Mesenchymal stem cell (in vitro differentiated cells and primary cell): Measurements from ENCODE around the gene FRMPD1.

Source experiments
- DNase-seq: peaks from one replicate; pipeline ENCODE4 v3.0.0-alpha.2; 2013
- H2AFZ ChIP-seq: one replicate; pipeline ENCODE4 v1.6.1; 2013; ENCODE audit warnings: low read depth, mild to moderate bottlenecking, control low read depth, inconsistent platforms, low read length, moderate library complexity
- H2AK5ac ChIP-seq: 2 replicates; pipeline ENCODE4 v1.6.1; 2013; ENCODE audit warnings: low read length, moderate library complexity, mild to moderate bottlenecking, inconsistent platforms; ENCODE audit not compliant: severe bottlenecking
- H2BK120ac ChIP-seq: one replicate; pipeline ENCODE4 v1.6.1; 2013; ENCODE audit warnings: low read depth, mild to moderate bottlenecking, inconsistent platforms, low read length, moderate library complexity
- H2BK12ac ChIP-seq, 2 experiments: one replicate each; pipeline ENCODE4 v1.6.1; 2013; ENCODE audit warnings: inconsistent platforms in 2 of 2, low read length in 2 of 2, mild to moderate bottlenecking in 2 of 2, moderate library complexity in 2 of 2, control low read depth in 1 of 2
- H2BK15ac ChIP-seq: one replicate; pipeline ENCODE4 v1.6.1; 2013; ENCODE audit warnings: mild to moderate bottlenecking, low read depth, inconsistent platforms; ENCODE audit not compliant: poor library complexity, severe bottlenecking
- H2BK5ac ChIP-seq: 2 replicates; pipeline ENCODE4 v1.6.1; 2013; ENCODE audit warnings: low read depth, mild to moderate bottlenecking, low read length, control low read depth, inconsistent platforms; ENCODE audit not compliant: poor library complexity, severe bottlenecking
- H3K14ac ChIP-seq, 2 experiments: one replicate each; pipeline ENCODE4 v1.6.1; 2013; ENCODE audit warnings: inconsistent platforms in 2 of 2, low read length in 2 of 2, control low read depth in 1 of 2, mild to moderate bottlenecking in 1 of 2, moderate library complexity in 1 of 2
- H3K18ac ChIP-seq, 2 experiments: one replicate each; pipeline ENCODE4 v1.6.1; 2013; ENCODE audit warnings: inconsistent platforms in 2 of 2, low read length in 2 of 2, control low read depth in 1 of 2, low read depth in 1 of 2, mild to moderate bottlenecking in 1 of 2
- H3K23ac ChIP-seq, 2 experiments: one replicate each; pipeline ENCODE4 v1.6.1; 2013; ENCODE audit warnings: inconsistent platforms in 2 of 2, low read length in 2 of 2, mild to moderate bottlenecking in 2 of 2, moderate library complexity in 2 of 2, control low read depth in 1 of 2
- H3K27ac ChIP-seq: 2 replicates; pipeline ENCODE4 v1.5.1; 2013; ENCODE audit warnings: mild to moderate bottlenecking, moderate library complexity, low read length, control low read depth, inconsistent platforms; ENCODE audit not compliant: poor library complexity, severe bottlenecking
- H3K27me3 ChIP-seq, 2 experiments: 2 replicates each; pipeline versions ENCODE4 v1.6.1 to v1.7.0; 2013; ENCODE audit warnings: low read length in 2 of 2, mild to moderate bottlenecking in 2 of 2, moderate library complexity in 2 of 2, control low read depth in 1 of 2, inconsistent platforms in 1 of 2; ENCODE audit not compliant: control insufficient read depth in 1 of 2, insufficient read depth in 1 of 2
- H3K36me3 ChIP-seq, 2 experiments: 2 replicates each; pipeline versions ENCODE4 v1.6.1 to v1.7.0; 2013; ENCODE audit warnings: low read length in 2 of 2, control low read depth in 1 of 2, inconsistent platforms in 1 of 2, low read depth in 1 of 2, mild to moderate bottlenecking in 1 of 2; ENCODE audit not compliant: insufficient read depth in 2 of 2, control insufficient read depth in 1 of 2
- H3K4ac ChIP-seq, 2 experiments: one replicate each; pipeline ENCODE4 v1.6.1; 2013; ENCODE audit warnings: inconsistent platforms in 2 of 2, low read length in 2 of 2, mild to moderate bottlenecking in 2 of 2, moderate library complexity in 2 of 2, control low read depth in 1 of 2, low read depth in 1 of 2
- H3K4me1 ChIP-seq: 2 replicates; pipeline ENCODE4 v1.6.1; 2013; ENCODE audit warnings: low read depth, low read length, control low read depth; ENCODE audit not compliant: control insufficient read depth, insufficient read depth
- H3K4me2 ChIP-seq: 2 replicates; pipeline ENCODE4 v1.6.1; 2013; ENCODE audit warnings: low read length, mild to moderate bottlenecking, inconsistent platforms; ENCODE audit not compliant: poor library complexity, severe bottlenecking
- H3K4me3 ChIP-seq, 2 experiments: 2 replicates each; pipeline versions ENCODE4 v1.5.1 to v1.7.0; 2013; ENCODE audit warnings: low read length in 2 of 2, mild to moderate bottlenecking in 2 of 2, control low read depth in 1 of 2, low read depth in 1 of 2; ENCODE audit not compliant: insufficient read depth in 1 of 2
- H3K79me1 ChIP-seq: replicated peaks from 2 replicates; pipeline ENCODE4 v1.6.1; 2013; ENCODE audit warnings: mild to moderate bottlenecking, control low read depth, low read length, inconsistent platforms; ENCODE audit not compliant: poor library complexity, severe bottlenecking
- H3K9ac ChIP-seq: 2 replicates; pipeline ENCODE4 v1.7.0; 2013; ENCODE audit warnings: mild to moderate bottlenecking, low read length, moderate library complexity
- H3K9me3 ChIP-seq: 2 replicates; pipeline ENCODE4 v1.7.0; 2013; ENCODE audit warnings: mild to moderate bottlenecking, low read length; ENCODE audit not compliant: control insufficient read depth
- H4K8ac ChIP-seq: one replicate; pipeline ENCODE4 v1.6.1; 2013; ENCODE audit warnings: inconsistent platforms, mild to moderate bottlenecking, low read length, moderate library complexity
- H4K91ac ChIP-seq: one replicate; pipeline ENCODE4 v1.6.1; 2013; ENCODE audit warnings: mild to moderate bottlenecking, low read length, inconsistent platforms
- WGBS: methylation state at CpG from one replicate; pipeline ENCODE4 v1.1.7; 2013; ENCODE audit warnings: mixed read lengths; 5-methylcytosine and 5-hydroxymethylcytosine counted together

Gene FRMPD1

GRCh38 chr9:37677435-37677834 lies 26.7 kb downstream of the FRMPD1 start:
- no peak overlapping the region for H3K4me3 ChIP-seq
- H3K4ac ChIP-seq, result no peak overlapping the region
- no peak for DNase-seq
- H2BK120ac ChIP-seq, result no peak overlapping the region
- H3K36me3 ChIP-seq, result no peaks in the 10 kb centered on the region
- no peak overlapping the region for H3K27ac ChIP-seq
- no peak overlapping the region for H2BK15ac ChIP-seq
- H3K23ac ChIP-seq, result no peak overlapping the region
- H3K14ac ChIP-seq, result no peak overlapping the region
- no peak overlapping the region for H4K8ac ChIP-seq
- H2AFZ ChIP-seq, result no peak overlapping the region
- H3K9me3 ChIP-seq, result no peaks in the 10 kb centered on the region
- no peak overlapping the region for H3K4me2 ChIP-seq
- no peak overlapping the region for H3K18ac ChIP-seq
- H3K27me3 ChIP-seq, result peaks cover 21 to 76% of the 10 kb centered on the region in 2 experiments
- H2BK12ac ChIP-seq, result no peak overlapping the region
- H2BK5ac ChIP-seq, result no peak overlapping the region
- no peak overlapping the region for H2AK5ac ChIP-seq
- no peaks in the 10 kb centered on the region for H3K4me1 ChIP-seq
- H3K79me1 ChIP-seq, result no peaks in the 10 kb centered on the region
- WGBS, result 65% methylated on average over 1 of the region's 2 CpGs
- no peak overlapping the region for H4K91ac ChIP-seq
- H3K9ac ChIP-seq, result no peak overlapping the region

GRCh38 chr9:37678789-37679273 lies 28.1 kb downstream of the FRMPD1 start:
- H2AFZ ChIP-seq, result no peak overlapping the region
- H2BK120ac ChIP-seq, result no peak overlapping the region
- H3K4me2 ChIP-seq, result no peak overlapping the region
- H3K14ac ChIP-seq, result no peak overlapping the region
- H3K9me3 ChIP-seq, result no peaks in the 10 kb centered on the region
- H4K8ac ChIP-seq, result no peak overlapping the region
- H3K27me3 ChIP-seq, result peaks cover 28 to 75% of the 10 kb centered on the region in 2 experiments
- no peak overlapping the region for H3K23ac ChIP-seq
- H3K9ac ChIP-seq, result no peak overlapping the region
- no peak overlapping the region for H3K4me3 ChIP-seq
- H3K4me1 ChIP-seq, result no peaks in the 10 kb centered on the region
- no peaks in the 10 kb centered on the region for H3K36me3 ChIP-seq
- DNase-seq, result peak; percentile 11
- no peak overlapping the region for H2BK12ac ChIP-seq
- peak overlapping the region; percentile 4 for H2BK15ac ChIP-seq
- H4K91ac ChIP-seq, result no peak overlapping the region
- H2BK5ac ChIP-seq, result no peak overlapping the region
- no peak overlapping the region for H3K27ac ChIP-seq
- H3K4ac ChIP-seq, result no peak overlapping the region
- no peak overlapping the region for H2AK5ac ChIP-seq
- no peak overlapping the region for H3K18ac ChIP-seq
- no peaks in the 10 kb centered on the region for H3K79me1 ChIP-seq
- 55% methylated on average over 1 of the region's 1 CpG for WGBS

GRCh38 chr9:37679649-37680402 lies 29.1 kb downstream of the FRMPD1 start:
- H3K9ac ChIP-seq, result no peak overlapping the region
- no peak overlapping the region for H3K4me2 ChIP-seq
- no peak overlapping the region for H2AK5ac ChIP-seq
- no peak overlapping the region for H3K4me3 ChIP-seq
- DNase-seq, result no peak
- H3K4ac ChIP-seq, result no peak overlapping the region
- H3K14ac ChIP-seq, result no peak overlapping the region
- H3K9me3 ChIP-seq, result no peaks in the 10 kb centered on the region
- no peak overlapping the region for H3K27ac ChIP-seq
- no peak overlapping the region for H3K23ac ChIP-seq
- H4K8ac ChIP-seq, result no peak overlapping the region
- no peak overlapping the region for H2BK5ac ChIP-seq
- no peak overlapping the region for H2AFZ ChIP-seq
- no peak overlapping the region for H2BK12ac ChIP-seq
- no peaks in the 10 kb centered on the region for H3K4me1 ChIP-seq
- H4K91ac ChIP-seq, result no peak overlapping the region
- no peak overlapping the region for H2BK120ac ChIP-seq
- H3K36me3 ChIP-seq, result no peaks in the 10 kb centered on the region
- 82% methylated on average over 5 of the region's 8 CpGs for WGBS
- H3K18ac ChIP-seq, result no peak overlapping the region
- H3K27me3 ChIP-seq, result peaks cover 33 to 77% of the 10 kb centered on the region in 2 experiments
- H2BK15ac ChIP-seq, result no peak overlapping the region
- H3K79me1 ChIP-seq, result no peaks in the 10 kb centered on the region

DNA sequence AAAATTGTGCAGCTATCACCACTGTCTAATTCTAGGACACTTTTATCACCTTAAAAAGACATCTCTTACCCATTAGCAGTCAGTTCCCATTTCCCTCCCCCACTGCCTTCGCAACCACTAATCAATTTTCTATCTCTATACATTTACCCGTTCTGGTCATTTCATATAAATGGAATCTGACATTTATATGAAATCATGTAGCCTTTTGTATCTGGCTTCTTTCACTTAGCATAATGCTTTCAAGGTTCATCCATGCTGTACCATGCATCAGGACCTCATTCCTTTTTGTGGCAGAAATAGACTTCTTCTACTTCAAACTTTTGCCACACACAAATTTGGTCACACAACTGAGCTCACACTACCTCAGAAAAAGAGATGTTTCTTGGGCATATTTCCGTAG lies 32.2 kb downstream of the FRMPD1 start:
- Histone ChIP-seq H4K91ac (no peak overlapping the region), H3K9me3 (no peaks in the 10 kb centered on the region), H3K18ac (no peak overlapping the region), H2AK5ac (no peak overlapping the region), H3K27ac (no peak overlapping the region), H2BK12ac (no peak overlapping the region), H2BK5ac (no peak overlapping the region), H3K23ac (no peak overlapping the region), H3K9ac (no peak overlapping the region), H3K4me3 (no peak overlapping the region), H3K4ac (no peak overlapping the region), H4K8ac (no peak overlapping the region), H3K4me2 (no peak overlapping the region), H3K79me1 (no peaks in the 10 kb centered on the region), H3K36me3 (no peaks in the 10 kb centered on the region), H3K14ac (no peak overlapping the region), H3K4me1 (no peaks in the 10 kb centered on the region), H2BK15ac (no peak overlapping the region), H2AFZ (no peak overlapping the region), H3K27me3 (peaks cover 23 to 60% of the 10 kb centered on the region in 2 experiments), H2BK120ac (no peak overlapping the region)
- no peak for DNase-seq
- WGBS, result 88% methylated on average over 2 of the region's 3 CpGs
